CD14-positive monocyte (primary cell): ENCODE measurements around the gene KRTAP1-1. TPM values are rescaled to one million over a fixed set of nuclear protein-coding genes. Genes with fewer than 3 reads are reported as not detected.
"Not testable (repeated sequence)": the region's sequence is repeated elsewhere in the genome, so short reads cannot be mapped to it uniquely, and the experiment has no call there.

Experiments
- DNase-seq, 3 donors: peaks; one replicate each; pipeline ENCODE4 v3.0.0-alpha.2; 2011 to 2022
- H2AFZ ChIP-seq: 2 replicates; pipeline ENCODE4 v1.6.0; 2012; ENCODE audit warnings: mild to moderate bottlenecking, low read depth, low read length, inconsistent platforms; ENCODE audit not compliant: insufficient read depth, poor library complexity, severe bottlenecking
- H3K27ac ChIP-seq, 2 donors: 1 replicate in 1 of 2; 2 replicates in 1 of 2; pipeline ENCODE4 v1.5.1; 2012 to 2013; ENCODE audit warnings: low read length in 2 of 2, control low read depth in 1 of 2, inconsistent platforms in 1 of 2, low read depth in 1 of 2, mild to moderate bottlenecking in 1 of 2
- H3K27me3 ChIP-seq, 2 donors: one replicate each; pipeline versions ENCODE4 v1.6.0 to v1.6.1; 2011 to 2013; ENCODE audit warnings: low read length in 2 of 2; ENCODE audit not compliant: control insufficient read depth in 2 of 2, insufficient read depth in 2 of 2
- H3K36me3 ChIP-seq, 2 donors: replicated peaks in 1 of 2; 1 replicate in 1 of 2; 2 replicates in 1 of 2; pipeline versions ENCODE4 v1.5.1 to v1.6.1; 2012 to 2013; ENCODE audit warnings: low read length in 2 of 2, control low read depth in 1 of 2, inconsistent platforms in 1 of 2, mild to moderate bottlenecking in 1 of 2; ENCODE audit not compliant: insufficient read depth in 2 of 2, control insufficient read depth in 1 of 2
- H3K4me1 ChIP-seq, 2 donors: 1 replicate in 1 of 2; 2 replicates in 1 of 2; pipeline versions ENCODE4 v1.5.1 to v1.6.1; 2012 to 2013; ENCODE audit warnings: low read length in 2 of 2, control low read depth in 1 of 2, inconsistent platforms in 1 of 2, mild to moderate bottlenecking in 1 of 2, moderate library complexity in 1 of 2; ENCODE audit not compliant: insufficient read depth in 2 of 2, control insufficient read depth in 1 of 2
- H3K4me2 ChIP-seq: replicated peaks from 2 replicates; pipeline ENCODE3; 2012; ENCODE audit warnings: low read length, moderate library complexity, mild to moderate bottlenecking; ENCODE audit not compliant: poor library complexity, severe bottlenecking; ENCODE audit errors: extremely low read depth
- H3K4me3 ChIP-seq, 3 experiments: fragments of 200-600 bp in 1 of 3; sonication (generic) in 1 of 3; replicated peaks in 1 of 3; 1 replicate in 2 of 3; 2 replicates in 1 of 3; pipeline ENCODE4 v1.5.1; 2011 to 2013; ENCODE audit warnings: low read length in 3 of 3, mild to moderate bottlenecking in 3 of 3, control low read depth in 2 of 3, low read depth in 2 of 3, inconsistent platforms in 1 of 3, moderate library complexity in 1 of 3
- H3K79me2 ChIP-seq: 2 replicates; pipeline ENCODE4 v1.6.0; 2012; ENCODE audit warnings: mild to moderate bottlenecking, control low read depth, inconsistent platforms, low read length, moderate library complexity; ENCODE audit not compliant: insufficient read depth
- H3K9ac ChIP-seq: 2 replicates; pipeline ENCODE4 v1.6.0; 2017; ENCODE audit warnings: low read length, mild to moderate bottlenecking; ENCODE audit not compliant: insufficient read depth, poor library complexity, severe bottlenecking
- H3K9me3 ChIP-seq, 2 donors: replicated peaks in 1 of 2; 1 replicate in 1 of 2; 2 replicates in 1 of 2; pipeline versions ENCODE4 v1.5.1 to v1.6.1; 2012 to 2013; ENCODE audit warnings: low read length in 2 of 2, control low read depth in 1 of 2; ENCODE audit not compliant: control insufficient read depth in 1 of 2, insufficient read depth in 1 of 2
- H4K20me1 ChIP-seq: 2 replicates; pipeline ENCODE4 v1.6.0; 2012; ENCODE audit warnings: mild to moderate bottlenecking, low read length, control low read depth, moderate library complexity; ENCODE audit not compliant: insufficient read depth
- H3K27ac Mint-ChIP-seq, 7 donors: one replicate each; pipeline ENCODE4 v1.8.0; 2020; ENCODE audit warnings: mild to moderate bottlenecking in 7 of 7, mixed read lengths in 7 of 7, moderate library complexity in 6 of 7, inconsistent platforms in 2 of 7
- H3K27me3 Mint-ChIP-seq, 3 donors: one replicate each; pipeline ENCODE4 v1.8.0; 2021 to 2022; ENCODE audit warnings: low read depth in 3 of 3, mild to moderate bottlenecking in 3 of 3, mixed read lengths in 3 of 3, moderate library complexity in 3 of 3, inconsistent platforms in 1 of 3
- H3K36me3 Mint-ChIP-seq, 2 donors: one replicate each; pipeline ENCODE4 v1.8.0; 2020; ENCODE audit warnings: mixed read lengths in 2 of 2, inconsistent platforms in 1 of 2, mild to moderate bottlenecking in 1 of 2
- H3K4me1 Mint-ChIP-seq: one replicate; pipeline ENCODE4 v1.8.0; 2020; ENCODE audit warnings: mild to moderate bottlenecking, mixed read lengths
- H3K4me3 Mint-ChIP-seq, 2 donors: one replicate each; pipeline ENCODE4 v1.8.0; 2020; ENCODE audit warnings: mild to moderate bottlenecking in 2 of 2, mixed read lengths in 2 of 2, moderate library complexity in 1 of 2
- H3K9me3 Mint-ChIP-seq, 7 donors: one replicate each; pipeline ENCODE4 v1.8.0; 2020 to 2022; ENCODE audit warnings: mixed read lengths in 7 of 7, mild to moderate bottlenecking in 6 of 7, moderate library complexity in 6 of 7, inconsistent platforms in 2 of 7
- CTCF ChIP-seq: fragments of 200-600 bp; IDR thresholded peaks from one replicate; pipeline ENCODE4 v1.8.0; 2022; ENCODE audit warnings: antibody characterized with exemption, mild to moderate bottlenecking
- WGBS: methylation state at CpG from one replicate; pipeline ENCODE4 v1.1.5; 2013; ENCODE audit warnings: missing lambda C conversion rate; ENCODE audit not compliant: insufficient coverage; 5-methylcytosine and 5-hydroxymethylcytosine counted together
- intact Hi-C, 2 donors: fragments of 100-400 bp; cut with micrococcal nuclease; formaldehyde crosslinking; loops; one replicate each; pipeline versions ENCODE4 v1.15.0 to v1.15.1; 2023
- polyA plus RNA-seq, 3 donors: library from polyadenylated mRNA; depleted of rRNA in 1 of 3; unstranded in 2 of 3; stranded (reverse) in 1 of 3; fragments of 300-500 nt in 2 of 3; fragments of >200 nt in 1 of 3; fragmentation: Illumina TruSeq in 2 of 3; gene quantifications; 1 replicate in 2 of 3; 2 replicates in 1 of 3; pipeline ENCODE4 v1.2.3, GENCODE V29; 2012 to 2021

The KRTAP1-1 gene
- polyA plus RNA-seq, 3 donors, result not detected

GRCh38 chr17:41042953-41043352 is 1.7 kb upstream of the KRTAP1-1 start:
- no peak for TF ChIP-seq CTCF

GRCh38 chr17:41037853-41038350 is 3.3 kb downstream of the KRTAP1-1 start:
- H3K9ac ChIP-seq, result no peak overlapping the region
- H3K79me2 ChIP-seq, result no peaks in the 10 kb centered on the region
- H3K9me3 ChIP-seq, result no peaks in the 10 kb centered on the region
- no peak overlapping the region for H3K4me3 Mint-ChIP-seq
- H3K27ac ChIP-seq, result no peak overlapping the region
- no peaks in the 10 kb centered on the region for H3K36me3 ChIP-seq
- no peaks in the 10 kb centered on the region for H3K27me3 ChIP-seq
- no peaks in the 10 kb centered on the region for H3K4me1 ChIP-seq
- no peak overlapping the region for H3K4me3 ChIP-seq
- whole genome bisulfite sequencing, result no CpG with 5 or more reads among the region's 2 CpGs
- H3K27me3 Mint-ChIP-seq, result peaks cover 1 to 3% (median 3%) of the 10 kb centered on the region in 3 donors
- no peak for DNase-seq
- no peaks in the 10 kb centered on the region for H4K20me1 ChIP-seq
- no peaks in the 10 kb centered on the region for H3K9me3 Mint-ChIP-seq
- no peaks in the 10 kb centered on the region for H3K36me3 Mint-ChIP-seq
- H3K4me1 Mint-ChIP-seq, result no peaks in the 10 kb centered on the region
- intact Hi-C loops, result no loop called here
- no peak overlapping the region for H3K4me2 ChIP-seq
- no peak overlapping the region for H2AFZ ChIP-seq
- H3K27ac Mint-ChIP-seq, result no peak overlapping the region
- TF ChIP-seq CTCF, result no peak

More at GRCh38 chr17:41042953-41043352, 1.7 kb upstream of the KRTAP1-1 start:
- Mint-ChIP-seq H3K36me3 (no peaks in the 10 kb centered on the region), H3K4me3 (no peak overlapping the region), H3K27ac (no peak overlapping the region), H3K9me3 (peaks cover 0 to 7% (median 2%) of the 10 kb centered on the region in 7 donors), H3K27me3 (peaks cover 7 to 21% (median 12%) of the 10 kb centered on the region in 3 donors), H3K4me1 (no peaks in the 10 kb centered on the region)
- WGBS, result no CpG with 5 or more reads among the region's 1 CpG
- H3K4me3 ChIP-seq, result no peak overlapping the region
- H3K9me3 ChIP-seq, result no peaks in the 10 kb centered on the region
- no peak overlapping the region for H3K9ac ChIP-seq
- H3K27ac ChIP-seq, result no peak overlapping the region
- peaks cover 4 to 5% of the 10 kb centered on the region in 2 donors for H3K27me3 ChIP-seq
- no peak overlapping the region for H3K4me2 ChIP-seq
- DNase-seq, result no peak
- no peaks in the 10 kb centered on the region for H4K20me1 ChIP-seq
- no peaks in the 10 kb centered on the region for H3K36me3 ChIP-seq
- intact Hi-C loops, result no loop called here
- H3K79me2 ChIP-seq, result no peaks in the 10 kb centered on the region
- no peak overlapping the region for H2AFZ ChIP-seq
- no peaks in the 10 kb centered on the region for H3K4me1 ChIP-seq

- H3K4me3 Mint-ChIP-seq, H3K79me2 ChIP-seq, H3K27ac Mint-ChIP-seq, H4K20me1 ChIP-seq, intact Hi-C loops, H2AFZ ChIP-seq, H3K9me3 ChIP-seq, H3K9me3 Mint-ChIP-seq, H3K27ac ChIP-seq, DNase-seq, H3K36me3 Mint-ChIP-seq, H3K4me2 ChIP-seq, H3K4me1 ChIP-seq, H3K4me3 ChIP-seq, H3K27me3 Mint-ChIP-seq, H3K36me3 ChIP-seq, H3K27me3 ChIP-seq, H3K4me1 Mint-ChIP-seq, H3K9ac ChIP-seq: not testable (repeated sequence)
- 78% methylated on average over 5 of the region's 10 CpGs for WGBS
Observed at GRCh38 chr17:41034346-41034935, 6.8 kb downstream of the KRTAP1-1 start, which contains the start of gene KRTAP1-3. Gene KRTAP1-3, minus strand, starts transcription at chr17:41034874. Its CDS starts 53 bp downstream, at chr17:41034821.
